ENCODE measurements around the gene DNAH1. TPM values are rescaled to one million over a fixed set of nuclear protein-coding genes. Genes with fewer than 3 reads are reported as not detected.

DNAH1 gene
- total RNA-seq, 1 experiment from 2014 or later: 0.48 TPM

- Histone ChIP-seq H3K36me3 (replicated peaks; ENCODE audit: control insufficient read depth, insufficient read depth, low read length) (no peaks in the 10 kb centered on the region), H3K4me3 (ENCODE audit: insufficient read depth, low read depth, low read length) (no peak overlapping the region), H3K27me3 (ENCODE audit: control insufficient read depth, insufficient read depth, low read length) (no peaks in the 10 kb centered on the region)
- DNase-seq: peak; percentile 31
Observed at GRCh38 chr3:52433996-52434479, 117.9 kb downstream of the DNAH1 start.

GRCh38 chr3:52434491-52435115 lies 118.5 kb downstream of the DNAH1 start:
- H3K36me3 ChIP-seq (replicated peaks; ENCODE audit: control insufficient read depth, insufficient read depth, low read length): no peaks in the 10 kb centered on the region
- no peaks in the 10 kb centered on the region for H3K27me3 ChIP-seq (ENCODE audit: control insufficient read depth, insufficient read depth, low read length)
- DNase-seq: peak; percentile 41
- no peak overlapping the region for H3K4me3 ChIP-seq (ENCODE audit: insufficient read depth, low read depth, low read length)

- no peaks in the 10 kb centered on the region for H3K36me3 ChIP-seq (replicated peaks; ENCODE audit: control insufficient read depth, insufficient read depth, low read length)
- H3K27me3 ChIP-seq (ENCODE audit: control insufficient read depth, insufficient read depth, low read length): no peaks in the 10 kb centered on the region
- peak; percentile 56 for DNase-seq
- H3K4me3 ChIP-seq (ENCODE audit: insufficient read depth, low read depth, low read length): no peak overlapping the region
Observed at GRCh38 chr3:52435246-52436101, 119.4 kb downstream of the DNAH1 start.

- H3K27me3 ChIP-seq (ENCODE audit: control insufficient read depth, insufficient read depth, low read length): no peaks in the 10 kb centered on the region
- H3K4me3 ChIP-seq (ENCODE audit: insufficient read depth, low read depth, low read length): no peak overlapping the region
- DNase-seq: peak; percentile 70
- H3K36me3 ChIP-seq (replicated peaks; ENCODE audit: control insufficient read depth, insufficient read depth, low read length): no peaks in the 10 kb centered on the region
Observed at GRCh38 chr3:52436500-52437149, 120.5 kb downstream of the DNAH1 start.

- Histone ChIP-seq H3K4me3 (ENCODE audit: insufficient read depth, low read depth, low read length) (no peak overlapping the region), H3K36me3 (replicated peaks; ENCODE audit: control insufficient read depth, insufficient read depth, low read length) (no peaks in the 10 kb centered on the region), H3K27me3 (ENCODE audit: control insufficient read depth, insufficient read depth, low read length) (no peaks in the 10 kb centered on the region)
- DNase-seq: peak; percentile 51
Observed at GRCh38 chr3:52437326-52438103, 121.4 kb downstream of the DNAH1 start.

- no peak for DNase-seq
- no peak overlapping the region for H3K4me3 ChIP-seq (ENCODE audit: insufficient read depth, low read depth, low read length)
Observed at GRCh38 chr3:52438104-52438376, 121.9 kb downstream of the DNAH1 start.

GRCh38 chr3:52438579-52439425 lies 122.7 kb downstream of the DNAH1 start:
- H3K27me3 ChIP-seq (ENCODE audit: control insufficient read depth, insufficient read depth, low read length): no peaks in the 10 kb centered on the region
- peak; percentile 31 for DNase-seq
- H3K4me3 ChIP-seq (ENCODE audit: insufficient read depth, low read depth, low read length): no peak overlapping the region
- no peaks in the 10 kb centered on the region for H3K36me3 ChIP-seq (replicated peaks; ENCODE audit: control insufficient read depth, insufficient read depth, low read length)

More at GRCh38 chr3:52438104-52438376, 121.9 kb downstream of the DNAH1 start:
- no peaks in the 10 kb centered on the region for H3K36me3 ChIP-seq (replicated peaks; ENCODE audit: control insufficient read depth, insufficient read depth, low read length)
- no peaks in the 10 kb centered on the region for H3K27me3 ChIP-seq (ENCODE audit: control insufficient read depth, insufficient read depth, low read length)

GRCh38 chr3:52439426-52440248 lies 123.5 kb downstream of the DNAH1 start:
- peak; percentile 35 for DNase-seq
- Histone ChIP-seq H3K4me3 (ENCODE audit: insufficient read depth, low read depth, low read length) (no peak overlapping the region), H3K36me3 (replicated peaks; ENCODE audit: control insufficient read depth, insufficient read depth, low read length) (no peaks in the 10 kb centered on the region), H3K27me3 (ENCODE audit: control insufficient read depth, insufficient read depth, low read length) (no peaks in the 10 kb centered on the region)

GRCh38 chr3:52440249-52440551 lies 124.1 kb downstream of the DNAH1 start:
- Histone ChIP-seq H3K36me3 (replicated peaks; ENCODE audit: control insufficient read depth, insufficient read depth, low read length) (no peaks in the 10 kb centered on the region), H3K27me3 (ENCODE audit: control insufficient read depth, insufficient read depth, low read length) (no peaks in the 10 kb centered on the region), H3K4me3 (ENCODE audit: insufficient read depth, low read depth, low read length) (no peak overlapping the region)
- DNase-seq: no peak

- peak; percentile 40 for DNase-seq
- Histone ChIP-seq H3K27me3 (ENCODE audit: control insufficient read depth, insufficient read depth, low read length) (no peaks in the 10 kb centered on the region), H3K36me3 (replicated peaks; ENCODE audit: control insufficient read depth, insufficient read depth, low read length) (no peaks in the 10 kb centered on the region), H3K4me3 (ENCODE audit: insufficient read depth, low read depth, low read length) (no peak overlapping the region)
Observed at GRCh38 chr3:52440671-52441070, 124.6 kb downstream of the DNAH1 start.

- Histone ChIP-seq H3K36me3 (replicated peaks; ENCODE audit: control insufficient read depth, insufficient read depth, low read length) (no peaks in the 10 kb centered on the region), H3K27me3 (ENCODE audit: control insufficient read depth, insufficient read depth, low read length) (no peaks in the 10 kb centered on the region), H3K4me3 (ENCODE audit: insufficient read depth, low read depth, low read length) (no peak overlapping the region)
- DNase-seq: peak; percentile 50
Observed at GRCh38 chr3:52441091-52441771, 125.1 kb downstream of the DNAH1 start.

- 0 out of 2 replicates have a peak, but pooled peaks cover 3% of the 10 kb centered on the region for H3K27me3 ChIP-seq (ENCODE audit: control insufficient read depth, insufficient read depth, low read length)
- DNase-seq: peak; percentile 55
- H3K36me3 ChIP-seq (replicated peaks; ENCODE audit: control insufficient read depth, insufficient read depth, low read length): no peaks in the 10 kb centered on the region
- no peak overlapping the region for H3K4me3 ChIP-seq (ENCODE audit: insufficient read depth, low read depth, low read length)
Observed at GRCh38 chr3:52441772-52442332, 125.7 kb downstream of the DNAH1 start.
